Measurements from ENCODE around the gene ABHD6. TPM values are rescaled to one million over a fixed set of nuclear protein-coding genes. Genes with fewer than 3 reads are reported as not detected.

The ABHD6 gene
- total RNA-seq, 2 experiments from 2014 or later: 4.1 to 5.0 TPM

DNA sequence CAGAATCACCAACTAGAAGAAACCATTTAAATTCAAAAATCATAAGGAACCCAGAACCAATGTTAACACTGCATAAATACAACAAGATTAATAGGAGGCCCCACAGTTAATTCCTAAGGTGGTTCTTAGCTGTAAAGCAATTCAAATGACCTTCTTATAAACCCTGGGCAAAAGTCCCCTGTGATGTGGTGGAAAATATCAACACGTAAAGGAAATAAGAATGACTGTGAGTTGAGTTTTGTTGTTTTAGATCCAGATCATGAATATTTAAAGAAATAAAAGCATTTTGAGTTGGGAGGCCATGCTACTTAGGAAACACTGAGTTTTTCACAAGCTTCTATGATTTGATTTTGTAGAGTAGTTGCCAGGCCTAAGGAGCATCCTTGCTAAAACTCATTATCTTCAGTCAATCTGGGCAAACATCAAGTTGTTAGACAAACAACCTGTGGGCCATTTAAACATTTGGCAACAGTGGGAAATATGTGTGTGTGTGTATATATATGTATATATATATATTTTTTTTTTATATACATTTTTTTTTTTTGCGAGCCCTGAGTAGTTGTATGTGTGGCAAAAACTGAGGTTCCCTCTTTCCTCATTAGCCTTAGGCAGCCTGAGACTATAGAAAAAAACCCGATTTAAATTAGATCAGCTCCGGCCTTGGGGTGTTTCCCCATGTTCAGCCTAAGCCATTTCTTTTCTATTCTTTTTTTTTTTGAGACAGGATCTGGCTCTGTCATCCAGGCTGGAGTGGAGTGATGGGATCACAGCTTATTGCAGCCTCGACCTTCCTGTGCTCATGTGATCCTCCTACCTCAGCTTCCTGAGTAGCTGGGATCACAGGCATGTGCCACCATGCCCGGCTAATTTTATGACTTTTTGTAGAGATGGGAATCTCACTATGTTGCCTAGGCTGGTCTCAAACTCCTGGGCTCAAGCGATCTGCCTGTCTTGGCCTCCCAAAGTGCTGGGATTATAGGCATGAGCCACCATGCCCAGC lies 87.1 kb downstream of the ABHD6 start:
- DNase-seq: peak; percentile 18

DNA sequence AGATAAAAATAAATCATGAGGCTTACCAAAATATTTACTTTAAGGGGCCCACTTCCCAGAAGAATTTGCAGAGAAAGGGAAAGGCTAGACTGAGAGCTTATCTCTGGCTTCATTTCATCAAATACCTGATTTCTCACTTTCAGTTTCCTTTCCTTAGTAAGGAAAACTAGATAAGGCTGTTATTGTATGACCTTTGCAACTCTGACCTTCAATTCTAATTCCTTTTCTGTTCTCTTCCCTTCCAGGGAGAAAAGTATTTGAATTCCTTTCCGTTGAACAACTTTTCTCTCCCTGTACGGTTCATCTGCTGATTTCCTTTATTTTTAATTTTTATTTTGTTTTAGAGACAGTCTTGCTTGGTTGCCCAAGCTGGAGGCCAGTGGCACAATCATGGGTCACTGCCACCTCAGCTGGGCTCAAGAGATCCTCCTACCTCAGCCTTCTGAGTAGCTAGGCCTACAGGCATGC lies 88.0 kb downstream of the ABHD6 start:
- DNase-seq: no peak
- no peak overlapping the region for H3K4me3 Mint-ChIP-seq
- H3K36me3 Mint-ChIP-seq (ENCODE audit: low read depth): peaks cover 3% of the 10 kb centered on the region
- peaks cover 29% of the 10 kb centered on the region for H3K4me1 Mint-ChIP-seq
- H3K9me3 Mint-ChIP-seq: no peaks in the 10 kb centered on the region
- H3K27me3 Mint-ChIP-seq: no peaks in the 10 kb centered on the region
- peak overlapping the region; percentile 72 for H3K27ac Mint-ChIP-seq
- ChIA-PET POLR2A (interaction anchor here (0.6 kb wide), 1 partner anchor 101 kb away, joined by 4 read pairs; no protein-coding TSS in a partner anchor), CTCF (interaction anchor here (1.2 to 1.3 kb wide), 3 partner anchors 9 to 166 kb away, joined by 3 to 5 read pairs (median 5); partner anchors contain the start of gene KCTD6)

More for the DNA sequence above, 87.1 kb downstream of the ABHD6 start:
- Mint-ChIP-seq H3K4me1 (peaks cover 27% of the 10 kb centered on the region), H3K4me3 (no peak overlapping the region), H3K9me3 (no peaks in the 10 kb centered on the region), H3K27ac (peak overlapping the region; percentile 72), H3K27me3 (no peaks in the 10 kb centered on the region), H3K36me3 (ENCODE audit: low read depth) (peaks cover 3% of the 10 kb centered on the region)
- CTCF ChIA-PET: interaction anchor here (0.7 to 1.3 kb wide), 6 partner anchors 8 to 167 kb away, joined by 3 to 5 read pairs (median 4); partner anchors contain the start of genes KCTD6 and PXK
- POLR2A ChIA-PET: interaction anchor here (0.6 kb wide), 1 partner anchor 102 kb away, joined by 4 read pairs; no protein-coding TSS in a partner anchor

DNA sequence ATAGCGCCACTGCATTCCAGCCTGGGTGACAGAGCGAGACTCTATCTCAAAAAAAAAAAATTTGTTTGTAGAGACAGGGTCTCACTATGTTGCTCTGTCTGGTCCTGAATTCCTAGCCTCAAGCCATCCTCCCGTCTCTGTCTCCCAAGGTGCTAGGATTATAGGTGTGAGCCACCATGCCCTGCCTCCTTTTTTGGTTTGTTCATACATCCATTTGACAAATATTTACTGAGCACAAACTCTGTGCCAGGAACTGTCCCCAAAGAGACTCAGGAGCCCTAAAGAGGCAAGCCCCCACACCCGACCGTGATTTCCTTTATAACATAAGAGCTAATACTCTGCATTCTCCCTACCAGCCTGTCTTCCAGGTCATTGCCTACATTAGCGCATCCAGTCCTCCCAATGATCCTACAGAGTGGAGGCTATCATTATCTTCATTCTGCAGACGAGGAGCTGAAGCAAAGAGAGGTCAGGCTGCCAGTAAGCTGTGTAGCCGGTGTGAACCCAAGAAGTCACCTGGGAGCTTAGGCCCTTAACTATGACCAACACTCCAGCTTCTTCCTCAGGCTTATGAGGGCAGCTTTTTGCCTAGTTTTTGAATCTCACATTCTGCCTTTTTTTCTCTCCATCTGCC lies 88.8 kb downstream of the ABHD6 start:
- no peak overlapping the region for H3K4me3 Mint-ChIP-seq
- no peaks in the 10 kb centered on the region for H3K36me3 Mint-ChIP-seq (ENCODE audit: low read depth)
- ChIA-PET POLR2A (no interaction called here), CTCF (interaction anchor here (1.5 kb wide), 1 partner anchor 10 kb away, joined by 4 read pairs; no protein-coding TSS in a partner anchor)
- H3K9me3 Mint-ChIP-seq: no peaks in the 10 kb centered on the region
- no peak for DNase-seq
- peaks cover 31% of the 10 kb centered on the region for H3K4me1 Mint-ChIP-seq
- H3K27me3 Mint-ChIP-seq: no peaks in the 10 kb centered on the region
- peak overlapping the region; percentile 23 for H3K27ac Mint-ChIP-seq

DNA sequence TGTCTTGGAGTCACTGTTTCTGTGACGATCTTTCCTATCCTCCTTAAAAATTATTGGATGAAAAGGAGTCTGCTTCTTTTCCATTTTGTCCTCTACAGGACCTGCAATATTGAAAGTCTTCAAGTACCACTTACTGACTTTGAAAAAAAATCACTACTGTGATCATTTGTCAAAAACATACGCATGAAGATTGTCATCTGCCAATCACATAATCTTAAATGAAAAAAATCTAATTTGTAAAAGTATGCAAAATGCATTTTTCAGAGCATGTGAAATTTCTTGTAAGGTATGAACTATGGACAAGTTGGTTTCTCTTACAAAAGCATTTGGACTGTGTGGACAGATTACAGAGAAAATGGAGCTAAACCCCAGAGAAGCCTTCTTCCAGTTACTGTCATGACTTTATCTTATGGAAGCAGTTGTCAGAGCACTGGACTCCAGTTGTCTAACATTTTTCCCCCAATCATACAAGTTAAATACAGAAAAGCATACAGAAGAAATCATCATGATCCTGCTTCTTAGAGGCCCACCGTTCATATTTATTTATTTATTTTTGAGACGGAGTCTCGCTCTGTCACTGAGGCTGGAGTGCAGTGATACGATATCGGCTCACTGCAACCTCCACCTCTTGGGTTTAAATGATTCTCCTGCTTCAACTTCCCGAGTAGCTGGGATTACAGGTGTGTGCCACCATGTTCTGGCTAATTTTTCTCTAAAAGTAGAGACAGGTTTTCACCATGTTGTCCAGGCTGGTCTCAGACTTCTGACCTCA lies 91.7 kb downstream of the ABHD6 start:
- Mint-ChIP-seq H3K27me3 (no peaks in the 10 kb centered on the region), H3K9me3 (no peaks in the 10 kb centered on the region), H3K27ac (no peak overlapping the region), H3K4me1 (peaks cover 44% of the 10 kb centered on the region), H3K4me3 (no peak overlapping the region), H3K36me3 (ENCODE audit: low read depth) (no peaks in the 10 kb centered on the region)
- ChIA-PET CTCF (no interaction called here), POLR2A (no interaction called here)
- DNase-seq: no peak

DNA sequence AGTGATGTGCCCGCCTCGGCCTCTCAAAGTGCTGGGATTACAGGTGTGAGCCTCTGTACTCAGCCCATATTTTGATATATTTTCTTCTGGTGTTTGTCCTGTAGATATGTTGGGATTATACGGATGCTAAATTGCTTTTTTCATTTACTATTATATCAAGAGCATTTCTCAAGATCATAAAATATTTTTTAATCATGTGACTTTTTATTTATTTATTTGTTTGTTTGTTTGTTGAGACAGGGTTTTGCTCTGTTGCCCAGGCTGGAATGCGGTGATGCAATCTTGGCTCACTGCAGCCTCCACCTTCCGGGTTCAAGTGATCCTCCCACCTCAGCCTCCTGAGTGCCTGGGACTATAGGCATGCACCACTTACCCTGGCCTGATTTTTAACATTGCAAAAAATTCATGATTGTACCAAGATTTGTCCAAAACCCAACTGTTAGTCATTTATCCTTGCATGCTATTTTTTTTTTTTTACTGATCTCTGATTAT lies 92.4 kb downstream of the ABHD6 start:
- Mint-ChIP-seq H3K36me3 (ENCODE audit: low read depth) (no peaks in the 10 kb centered on the region), H3K9me3 (no peaks in the 10 kb centered on the region), H3K4me1 (peaks cover 44% of the 10 kb centered on the region), H3K27me3 (no peaks in the 10 kb centered on the region), H3K27ac (no peak overlapping the region), H3K4me3 (no peak overlapping the region)
- ChIA-PET POLR2A (no interaction called here), CTCF (no interaction called here)
- no peak for DNase-seq

DNA sequence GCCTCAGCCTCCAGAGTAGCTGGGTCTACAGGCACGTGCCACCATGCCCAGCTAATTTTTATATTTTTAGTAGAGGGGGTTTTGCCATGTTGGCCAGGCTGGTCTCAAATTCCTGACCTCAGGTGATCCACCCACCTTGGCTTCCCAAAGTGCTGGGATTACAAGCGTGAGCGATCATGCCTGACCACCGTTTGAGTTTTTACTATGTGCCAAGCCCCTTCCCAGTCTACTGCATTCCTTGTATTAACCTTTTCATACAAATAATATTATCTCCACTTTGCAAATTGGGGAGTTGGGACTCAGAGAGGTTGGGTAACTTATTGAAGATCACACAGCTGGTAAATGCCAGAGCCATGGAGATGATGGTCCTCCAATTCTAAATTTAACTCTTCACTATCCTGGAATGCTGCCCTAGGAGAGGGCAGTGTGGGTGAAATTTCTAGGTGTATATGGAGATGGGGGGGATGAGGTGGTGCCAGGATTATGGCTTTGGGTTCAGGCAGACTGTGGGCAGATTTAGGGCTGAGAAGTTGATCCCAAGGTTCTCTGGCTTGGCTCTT lies 94.1 kb downstream of the ABHD6 start:
- Mint-ChIP-seq H3K27me3 (no peaks in the 10 kb centered on the region), H3K36me3 (ENCODE audit: low read depth) (peaks cover 6% of the 10 kb centered on the region), H3K4me1 (peaks cover 46% of the 10 kb centered on the region), H3K9me3 (no peaks in the 10 kb centered on the region), H3K27ac (peak overlapping the region; percentile 63), H3K4me3 (peak overlapping the region; percentile 62)
- ChIA-PET CTCF (interaction anchor here (0.9 to 2.2 kb wide), 3 partner anchors 21 to 25 kb away, joined by 4 to 9 read pairs (median 4); partner anchors contain the start of genes HTD2 and RPP14), POLR2A (no interaction called here)
- DNase-seq: no peak

DNA sequence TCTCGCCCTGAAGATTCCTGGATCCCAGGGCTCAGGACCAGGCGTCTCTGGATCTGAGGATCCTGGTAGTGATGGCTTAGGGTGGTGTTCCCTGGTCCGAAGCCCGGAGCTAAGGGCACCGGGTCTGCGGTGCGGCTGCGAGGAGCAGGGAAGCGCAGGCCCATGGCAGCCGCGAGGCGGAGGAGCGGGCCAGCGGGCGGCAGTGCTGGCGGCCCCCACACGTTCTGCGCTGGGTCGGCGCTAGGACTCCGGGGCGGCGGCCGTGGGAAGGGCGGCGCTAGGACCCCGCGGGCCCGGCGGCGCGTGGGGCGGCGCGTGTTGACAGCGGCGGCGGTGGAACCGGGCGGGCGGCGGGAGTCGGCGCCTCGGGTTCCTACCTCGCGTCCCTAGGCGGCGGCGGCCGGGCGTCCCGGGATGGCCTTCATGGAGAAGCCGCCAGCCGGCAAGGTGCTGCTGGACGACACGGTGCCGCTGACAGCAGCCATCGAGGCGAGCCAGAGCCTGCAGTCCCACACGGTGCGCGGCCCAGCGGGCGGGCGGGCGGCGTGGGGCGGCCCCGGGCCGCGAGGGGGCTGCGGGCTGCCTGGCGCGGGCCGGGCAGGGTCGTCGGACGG lies 95.1 kb downstream of the ABHD6 start, which contains the start of gene PXK:
PXK (plus strand) TSS at position 318 of the 614 bp plus-strand sequence; CDS start at position 415, 97 bp downstream.
- H3K27me3 Mint-ChIP-seq: no peaks in the 10 kb centered on the region
- H3K27ac Mint-ChIP-seq: peak within 1 kb of the TSS; percentile 97
- H3K36me3 Mint-ChIP-seq (ENCODE audit: low read depth): peaks cover 8% of the 10 kb centered on the region
- POLR2A ChIA-PET: no interaction called here
- CTCF ChIA-PET: interaction anchor here (0.6 to 5.6 kb wide), 7 partner anchors 8 to 144 kb away, joined by 3 to 24 read pairs (median 5); partner anchors contain the start of genes HTD2 and RPP14
- peak within 1 kb of the TSS; percentile 100 for H3K4me3 Mint-ChIP-seq
- peaks cover 46% of the 10 kb centered on the region for H3K4me1 Mint-ChIP-seq
- peak; percentile 75 for DNase-seq
- H3K9me3 Mint-ChIP-seq: no peaks in the 10 kb centered on the region

DNA sequence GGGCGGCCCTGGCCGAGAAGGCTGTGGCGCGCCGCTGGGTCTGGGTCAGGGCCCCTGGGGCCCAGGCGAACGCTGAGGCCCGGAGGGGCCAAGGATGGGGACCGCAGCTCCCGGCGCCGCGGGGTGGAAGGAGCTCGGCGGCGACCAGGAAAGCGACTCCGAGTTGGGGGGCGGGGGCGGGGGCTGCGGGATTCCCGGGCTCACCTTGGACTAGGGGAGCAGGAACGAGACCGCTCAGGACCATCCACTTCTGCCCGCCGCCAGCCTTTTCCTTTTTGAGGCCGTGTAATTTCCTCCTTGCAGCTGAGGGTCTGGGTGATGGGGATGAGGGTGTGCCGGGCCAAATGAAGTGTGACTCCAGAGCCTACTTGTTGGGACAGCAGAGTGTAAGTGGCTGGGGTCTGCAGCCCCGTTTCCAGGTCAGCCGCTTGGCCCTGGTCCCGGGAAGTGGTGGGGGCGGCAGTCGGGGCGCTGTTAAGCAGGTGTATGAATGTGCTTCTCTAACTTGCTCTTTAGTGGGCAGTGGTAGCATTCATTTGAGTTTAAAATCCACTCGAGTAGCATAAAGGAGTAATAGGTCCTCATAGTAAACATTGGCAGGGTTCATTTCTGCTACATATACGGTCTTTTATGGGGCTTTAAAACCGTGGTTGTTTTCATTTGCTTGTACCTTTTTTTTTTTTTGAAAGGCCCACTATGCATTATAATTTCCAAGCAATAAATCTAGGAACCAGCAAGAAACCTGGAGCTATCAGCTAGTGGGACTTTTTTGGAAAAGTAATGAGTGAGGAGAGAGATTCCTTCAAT lies 95.8 kb downstream of the ABHD6 start:
- Mint-ChIP-seq H3K9me3 (no peaks in the 10 kb centered on the region), H3K4me3 (peak overlapping the region; percentile 100), H3K27me3 (no peaks in the 10 kb centered on the region), H3K27ac (peak overlapping the region; percentile 97), H3K4me1 (peaks cover 46% of the 10 kb centered on the region), H3K36me3 (ENCODE audit: low read depth) (peaks cover 10% of the 10 kb centered on the region)
- DNase-seq: peak; percentile 35
- ChIA-PET CTCF (interaction anchor here (0.6 to 5.6 kb wide), 11 partner anchors 9 to 1875 kb away, joined by 3 to 24 read pairs (median 3); partner anchors contain the start of genes HTD2, KCTD6 and RPP14), POLR2A (interaction anchor here (0.8 kb wide), 1 partner anchor 81 kb away, joined by 5 read pairs; no protein-coding TSS in a partner anchor)

DNA sequence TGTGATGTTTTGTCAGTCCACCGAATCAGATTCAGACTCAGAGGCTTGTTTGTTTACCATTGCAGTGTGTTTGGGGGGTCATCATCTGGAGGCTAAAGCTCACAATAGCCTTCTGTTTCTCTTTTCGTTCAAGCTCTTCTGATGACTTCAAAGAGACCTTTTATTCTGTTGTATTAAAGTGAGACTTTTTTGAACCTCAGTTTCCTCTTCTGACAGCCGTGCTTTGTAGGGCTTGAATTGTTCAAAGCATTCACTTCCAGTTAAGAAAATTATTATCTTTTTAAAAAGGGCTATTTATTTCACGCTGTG lies 96.4 kb downstream of the ABHD6 start:
- Mint-ChIP-seq H3K9me3 (no peaks in the 10 kb centered on the region), H3K4me1 (peaks cover 48% of the 10 kb centered on the region), H3K27me3 (no peaks in the 10 kb centered on the region), H3K27ac (peak overlapping the region; percentile 97), H3K36me3 (ENCODE audit: low read depth) (peaks cover 12% of the 10 kb centered on the region), H3K4me3 (peak overlapping the region; percentile 100)
- POLR2A ChIA-PET: interaction anchor here (0.8 kb wide), 1 partner anchor 81 kb away, joined by 5 read pairs; no protein-coding TSS in a partner anchor
- CTCF ChIA-PET: interaction anchor here (0.6 to 5.6 kb wide), 8 partner anchors 11 to 1875 kb away, joined by 3 to 24 read pairs (median 4); partner anchors contain the start of genes HTD2, KCTD6 and RPP14
- DNase-seq: no peak

DNA sequence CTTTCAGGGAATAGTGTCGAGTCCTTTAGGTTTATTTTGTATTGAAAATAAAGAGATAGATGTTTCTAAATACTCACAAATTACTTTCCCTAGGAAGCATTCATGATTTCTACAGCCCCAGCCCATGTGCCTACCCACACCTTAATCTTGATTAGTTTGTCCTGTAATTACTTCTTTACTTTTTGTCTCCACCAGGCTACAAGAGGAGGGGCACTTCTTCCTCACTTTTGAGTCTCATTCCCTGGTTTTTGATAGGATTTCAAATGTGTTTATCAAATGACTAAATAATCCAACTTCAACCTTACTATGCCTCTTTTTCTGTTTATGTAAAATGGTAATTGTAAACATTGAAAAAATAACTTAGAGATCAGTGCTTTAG lies 96.9 kb downstream of the ABHD6 start:
- H3K27ac Mint-ChIP-seq: peak overlapping the region; percentile 76
- POLR2A ChIA-PET: interaction anchor here (0.6 to 1.5 kb wide), 3 partner anchors 15 to 108 kb away, joined by 5 to 9 read pairs (median 7); no protein-coding TSS in a partner anchor
- peaks cover 13% of the 10 kb centered on the region for H3K36me3 Mint-ChIP-seq (ENCODE audit: low read depth)
- H3K4me1 Mint-ChIP-seq: peaks cover 48% of the 10 kb centered on the region
- CTCF ChIA-PET: interaction anchor here (0.6 to 5.6 kb wide), 12 partner anchors 9 to 157 kb away, joined by 3 to 24 read pairs (median 4); partner anchors contain the start of genes HTD2, KCTD6 and RPP14
- no peaks in the 10 kb centered on the region for H3K27me3 Mint-ChIP-seq
- DNase-seq: no peak
- peak overlapping the region; percentile 100 for H3K4me3 Mint-ChIP-seq
- H3K9me3 Mint-ChIP-seq: no peaks in the 10 kb centered on the region

Measured in activated CD4-positive, alpha-beta T cell treated with anti-CD3 and anti-CD28 coated beads, Interleukin-2, amount 10 ng/mL, durations not matched to agents 7 days and 5 days (primary cell).